C4-2B (cell line): Measurements from ENCODE around the gene FBXO24.
"Not testable (repeated sequence)": the region's sequence is repeated elsewhere in the genome, so short reads cannot be mapped to it uniquely, and the experiment has no call there.

Experiments
- ZFX ChIP-seq: fragments of 450-650 bp; IDR thresholded peaks from 2 replicates; pipeline ENCODE4 v1.6.1; 2017
- TF ChIP-seq, protein P1 (sequence below): fragments of 450-650 bp; conservative IDR thresholded peaks from 2 replicates; pipeline ENCODE4 v1.5.1; 2017; ENCODE audit warnings: mild to moderate bottlenecking

DNA sequence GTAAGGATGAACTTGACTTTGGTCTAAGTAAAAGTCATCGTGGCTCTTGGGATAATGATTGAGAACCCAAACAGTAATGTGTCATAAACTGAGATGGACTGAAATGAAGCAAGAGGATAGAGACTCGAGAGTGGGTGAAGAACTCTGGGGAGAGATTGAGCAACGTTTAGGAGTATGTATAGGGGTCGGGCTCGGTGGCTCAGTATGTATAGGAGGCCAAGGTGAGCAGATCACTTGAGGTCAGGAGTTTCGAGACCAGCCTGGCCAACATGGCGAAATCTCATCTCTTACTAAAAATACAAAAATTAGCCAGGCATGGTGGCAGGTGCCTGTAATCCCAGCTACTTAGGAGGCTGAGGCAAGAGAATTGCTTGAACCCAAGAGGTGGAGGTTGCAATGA lies 44.8 kb upstream of the FBXO24 start:
- TF ChIP-seq, protein P1, sequence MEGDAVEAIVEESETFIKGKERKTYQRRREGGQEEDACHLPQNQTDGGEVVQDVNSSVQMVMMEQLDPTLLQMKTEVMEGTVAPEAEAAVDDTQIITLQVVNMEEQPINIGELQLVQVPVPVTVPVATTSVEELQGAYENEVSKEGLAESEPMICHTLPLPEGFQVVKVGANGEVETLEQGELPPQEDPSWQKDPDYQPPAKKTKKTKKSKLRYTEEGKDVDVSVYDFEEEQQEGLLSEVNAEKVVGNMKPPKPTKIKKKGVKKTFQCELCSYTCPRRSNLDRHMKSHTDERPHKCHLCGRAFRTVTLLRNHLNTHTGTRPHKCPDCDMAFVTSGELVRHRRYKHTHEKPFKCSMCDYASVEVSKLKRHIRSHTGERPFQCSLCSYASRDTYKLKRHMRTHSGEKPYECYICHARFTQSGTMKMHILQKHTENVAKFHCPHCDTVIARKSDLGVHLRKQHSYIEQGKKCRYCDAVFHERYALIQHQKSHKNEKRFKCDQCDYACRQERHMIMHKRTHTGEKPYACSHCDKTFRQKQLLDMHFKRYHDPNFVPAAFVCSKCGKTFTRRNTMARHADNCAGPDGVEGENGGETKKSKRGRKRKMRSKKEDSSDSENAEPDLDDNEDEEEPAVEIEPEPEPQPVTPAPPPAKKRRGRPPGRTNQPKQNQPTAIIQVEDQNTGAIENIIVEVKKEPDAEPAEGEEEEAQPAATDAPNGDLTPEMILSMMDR = not testable (repeated sequence)
- not testable (repeated sequence) for TF ChIP-seq ZFX
